CD4-positive, alpha-beta T cell treated with Interleukin-6 at 100 ng/mL for 8 hours (primary cell): ENCODE data around the gene CLDN22.

Experiments used
- DNase-seq: peaks from one replicate; pipeline ENCODE4 v3.0.0-alpha.2; 2020; ENCODE audit warnings: mixed read lengths, low spot score

Gene CLDN22

GRCh38 chr4:183321516-183321915, 1.4 kb upstream of the CLDN22 start:
- DNase-seq: no peak

GRCh38 chr4:183321079-183321478, 1.0 kb upstream of the CLDN22 start:
- no peak for DNase-seq

- no peak for DNase-seq
These were observed 1.4 kb downstream of the CLDN22 start for GRCh38 chr4:183318656-183319055.

GRCh38 chr4:183314806-183315205, 5.3 kb downstream of the CLDN22 start:
- no peak for DNase-seq

GRCh38 chr4:183314336-183314735, 5.7 kb downstream of the CLDN22 start:
- no peak for DNase-seq

- DNase-seq: no peak
These were observed 7.2 kb downstream of the CLDN22 start for GRCh38 chr4:183312841-183313240.

- no peak for DNase-seq
These were observed 13.3 kb downstream of the CLDN22 start for GRCh38 chr4:183306811-183307210.

GRCh38 chr4:183304538-183304937, 15.5 kb downstream of the CLDN22 start:
- DNase-seq: no peak

- DNase-seq: no peak
These were observed 16.0 kb downstream of the CLDN22 start for GRCh38 chr4:183304067-183304466.

- no peak for DNase-seq
These were observed 16.8 kb downstream of the CLDN22 start for GRCh38 chr4:183303301-183303700.

GRCh38 chr4:183300655-183301054, 19.4 kb downstream of the CLDN22 start:
- no peak for DNase-seq

- no peak for DNase-seq
These were observed 20.0 kb downstream of the CLDN22 start for GRCh38 chr4:183300070-183300469.

GRCh38 chr4:183299464-183299863, 20.6 kb downstream of the CLDN22 start:
- DNase-seq: no peak

- no peak for DNase-seq
These were observed 22.4 kb downstream of the CLDN22 start for GRCh38 chr4:183297675-183298074.

- DNase-seq: no peak
These were observed 24.4 kb downstream of the CLDN22 start for GRCh38 chr4:183295711-183296110.

- no peak for DNase-seq
These were observed 29.0 kb downstream of the CLDN22 start for GRCh38 chr4:183291070-183291469.

- DNase-seq: no peak
These were observed 30.4 kb downstream of the CLDN22 start for GRCh38 chr4:183289688-183290087.

GRCh38 chr4:183288955-183289354, 31.1 kb downstream of the CLDN22 start:
- DNase-seq: no peak

- no peak for DNase-seq
These were observed 32.4 kb downstream of the CLDN22 start for GRCh38 chr4:183287677-183288076.

- DNase-seq: no peak
These were observed 32.8 kb downstream of the CLDN22 start for GRCh38 chr4:183287309-183287659.

GRCh38 chr4:183286590-183287308, 33.3 kb downstream of the CLDN22 start:
- DNase-seq: no peak

- no peak for DNase-seq
These were observed 34.2 kb downstream of the CLDN22 start for GRCh38 chr4:183285886-183286285.

GRCh38 chr4:183284965-183285364, 35.1 kb downstream of the CLDN22 start:
- no peak for DNase-seq

- no peak for DNase-seq
These were observed 35.8 kb downstream of the CLDN22 start for GRCh38 chr4:183284258-183284785.
